ENCODE data around the gene ABCA2.

GRCh38 chr9:136969774-136970173 is 58.3 kb downstream of the ABCA2 start:
- no peak for TF ChIP-seq POLR2A (IDR thresholded peaks at IDR 0.05)
- TF ChIP-seq, protein P1, sequence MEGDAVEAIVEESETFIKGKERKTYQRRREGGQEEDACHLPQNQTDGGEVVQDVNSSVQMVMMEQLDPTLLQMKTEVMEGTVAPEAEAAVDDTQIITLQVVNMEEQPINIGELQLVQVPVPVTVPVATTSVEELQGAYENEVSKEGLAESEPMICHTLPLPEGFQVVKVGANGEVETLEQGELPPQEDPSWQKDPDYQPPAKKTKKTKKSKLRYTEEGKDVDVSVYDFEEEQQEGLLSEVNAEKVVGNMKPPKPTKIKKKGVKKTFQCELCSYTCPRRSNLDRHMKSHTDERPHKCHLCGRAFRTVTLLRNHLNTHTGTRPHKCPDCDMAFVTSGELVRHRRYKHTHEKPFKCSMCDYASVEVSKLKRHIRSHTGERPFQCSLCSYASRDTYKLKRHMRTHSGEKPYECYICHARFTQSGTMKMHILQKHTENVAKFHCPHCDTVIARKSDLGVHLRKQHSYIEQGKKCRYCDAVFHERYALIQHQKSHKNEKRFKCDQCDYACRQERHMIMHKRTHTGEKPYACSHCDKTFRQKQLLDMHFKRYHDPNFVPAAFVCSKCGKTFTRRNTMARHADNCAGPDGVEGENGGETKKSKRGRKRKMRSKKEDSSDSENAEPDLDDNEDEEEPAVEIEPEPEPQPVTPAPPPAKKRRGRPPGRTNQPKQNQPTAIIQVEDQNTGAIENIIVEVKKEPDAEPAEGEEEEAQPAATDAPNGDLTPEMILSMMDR (IDR thresholded peaks at IDR 0.05), result no peak
